ENCODE measurements around the gene CEP120.

DNA sequence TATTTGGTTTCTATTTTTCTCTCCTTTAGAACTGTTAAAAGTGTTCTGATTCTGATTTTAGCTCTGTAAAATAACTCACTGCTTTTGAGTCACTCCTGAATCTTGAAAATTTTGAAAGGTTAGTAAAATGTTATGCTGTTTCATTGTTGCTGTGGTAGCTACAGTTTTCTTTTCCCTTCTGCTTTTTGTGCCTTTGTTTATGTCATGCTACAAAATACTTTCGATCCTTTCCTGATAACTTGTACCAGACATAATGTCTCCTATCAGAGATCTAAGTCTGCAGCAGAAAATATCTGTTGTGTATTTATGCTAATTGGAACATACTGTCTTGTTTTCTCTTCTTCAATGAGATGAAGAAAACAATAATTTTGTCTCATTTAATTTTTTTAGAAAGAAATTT, 26.9 kb upstream of the CEP120 start:
- TF ChIP-seq, protein P1, sequence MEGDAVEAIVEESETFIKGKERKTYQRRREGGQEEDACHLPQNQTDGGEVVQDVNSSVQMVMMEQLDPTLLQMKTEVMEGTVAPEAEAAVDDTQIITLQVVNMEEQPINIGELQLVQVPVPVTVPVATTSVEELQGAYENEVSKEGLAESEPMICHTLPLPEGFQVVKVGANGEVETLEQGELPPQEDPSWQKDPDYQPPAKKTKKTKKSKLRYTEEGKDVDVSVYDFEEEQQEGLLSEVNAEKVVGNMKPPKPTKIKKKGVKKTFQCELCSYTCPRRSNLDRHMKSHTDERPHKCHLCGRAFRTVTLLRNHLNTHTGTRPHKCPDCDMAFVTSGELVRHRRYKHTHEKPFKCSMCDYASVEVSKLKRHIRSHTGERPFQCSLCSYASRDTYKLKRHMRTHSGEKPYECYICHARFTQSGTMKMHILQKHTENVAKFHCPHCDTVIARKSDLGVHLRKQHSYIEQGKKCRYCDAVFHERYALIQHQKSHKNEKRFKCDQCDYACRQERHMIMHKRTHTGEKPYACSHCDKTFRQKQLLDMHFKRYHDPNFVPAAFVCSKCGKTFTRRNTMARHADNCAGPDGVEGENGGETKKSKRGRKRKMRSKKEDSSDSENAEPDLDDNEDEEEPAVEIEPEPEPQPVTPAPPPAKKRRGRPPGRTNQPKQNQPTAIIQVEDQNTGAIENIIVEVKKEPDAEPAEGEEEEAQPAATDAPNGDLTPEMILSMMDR (IDR thresholded peaks at IDR 0.05; ENCODE audit: low read depth, low read length, poor library complexity, severe bottlenecking): no peak
- TF ChIP-seq EZH2phosphoT487 (IDR thresholded peaks at IDR 0.05; ENCODE audit: borderline replicate concordance, low read length): no peak

Data from DOHH2 (cell line).